Uterus (tissue), 4 donors: ENCODE results near the gene CD80. TPM values are rescaled to one million over a fixed set of nuclear protein-coding genes. Genes with fewer than 3 reads are reported as not detected.

Experiments
- DNase-seq, 2 donors: peaks; one replicate each; pipeline ENCODE4 v3.0.0-alpha.2; 2019 to 2020
- H3K27ac ChIP-seq, 2 donors: fragments of 200-600 bp; sonication (generic); 1 replicate in 1 of 2; 2 replicates in 1 of 2; pipeline ENCODE4 v1.5.1; 2016 to 2018
- H3K27me3 ChIP-seq, 2 donors: fragments of 200-600 bp; sonication (generic); one replicate each; pipeline ENCODE4 v1.5.1; 2018 to 2019; ENCODE audit warnings: control low read depth in 1 of 2
- H3K36me3 ChIP-seq, 2 donors: fragments of 200-600 bp; sonication (generic); one replicate each; pipeline ENCODE4 v1.5.1; 2019; ENCODE audit warnings: control low read depth in 1 of 2
- H3K4me1 ChIP-seq, 2 donors: fragments of 200-600 bp; sonication (generic); one replicate each; pipeline ENCODE4 v1.5.1; 2018 to 2019; ENCODE audit warnings: control low read depth in 1 of 2
- H3K4me3 ChIP-seq, 2 donors: fragments of 200-600 bp; sonication (generic); 1 replicate in 1 of 2; 2 replicates in 1 of 2; pipeline ENCODE4 v1.5.1; 2018 to 2019; ENCODE audit warnings: mild to moderate bottlenecking in 1 of 2
- H3K9me3 ChIP-seq, 2 donors: fragments of 200-600 bp; sonication (generic); one replicate each; pipeline ENCODE4 v1.5.1; 2019; ENCODE audit warnings: control low read depth in 1 of 2
- CTCF ChIP-seq, 4 experiments: fragments of 200-600 bp in 2 of 4; fragments of 450-650 bp in 2 of 4; sonication (generic) in 2 of 4; IDR thresholded peaks; one replicate each; pipeline ENCODE4 v1.5.1; 2016 to 2019; ENCODE audit warnings: antibody characterized with exemption in 4 of 4, mild to moderate bottlenecking in 2 of 4, moderate library complexity in 1 of 4
- POLR2A ChIP-seq, 2 donors: fragments of 450-650 bp; IDR thresholded peaks; one replicate each; pipeline ENCODE4 v1.6.1; 2016; ENCODE audit warnings: antibody characterized with exemption in 2 of 2, mild to moderate bottlenecking in 1 of 2, moderate library complexity in 1 of 2
- intact Hi-C: fragments of 100-400 bp; cut with DNase I; formaldehyde crosslinking; loops from one replicate; pipeline ENCODE4 v1.15.1; 2023; ENCODE audit warnings: low total_unique reads
- total RNA-seq, 4 donors: library from RNA; depleted of rRNA in 3 of 4; stranded (reverse); fragments of >200 nt in 3 of 4; gene quantifications; one replicate each; pipeline versions ENCODE4 v1.1.0 to v1.2.4, GENCODE V29; 2014 to 2023
- donor health status: DM: yes; HTN: yes; CAD: no.

Gene CD80
- total RNA-seq, 4 donors from 2014 or later, result 0.14 to 2.9 (median 1.1) TPM; not detected in 1

GRCh38 chr3:119589102-119589773, 29.8 kb upstream of the CD80 start:
- Histone ChIP-seq H3K9me3 (no peaks in the 10 kb centered on the region), H3K27me3 (no peaks in the 10 kb centered on the region), H3K4me1 (no peaks in the 10 kb centered on the region), H3K4me3 (no peak overlapping the region), H3K36me3 (no peaks in the 10 kb centered on the region), H3K27ac (no peak overlapping the region)
- intact Hi-C loops, result no loop called here
- TF ChIP-seq CTCF (IDR thresholded peaks at IDR 0.05) (no peak), POLR2A (IDR thresholded peaks at IDR 0.05) (no peak)
- no peak for DNase-seq

- Histone ChIP-seq H3K27ac (no peak overlapping the region), H3K27me3 (no peaks in the 10 kb centered on the region), H3K4me1 (no peaks in the 10 kb centered on the region), H3K36me3 (no peaks in the 10 kb centered on the region), H3K4me3 (no peak overlapping the region), H3K9me3 (no peaks in the 10 kb centered on the region)
- intact Hi-C loops, result no loop called here
- no peak for TF ChIP-seq CTCF (IDR thresholded peaks at IDR 0.05)
- TF ChIP-seq POLR2A (IDR thresholded peaks at IDR 0.05), result no peak
- DNase-seq, result no peak
These were observed 28.7 kb upstream of the CD80 start for GRCh38 chr3:119588112-119588511.

- no peak overlapping the region for H3K27ac ChIP-seq
- H3K4me3 ChIP-seq, result no peak overlapping the region
- H3K27me3 ChIP-seq, result no peaks in the 10 kb centered on the region
- intact Hi-C loops, result no loop called here
- no peaks in the 10 kb centered on the region for H3K4me1 ChIP-seq
- TF ChIP-seq POLR2A (IDR thresholded peaks at IDR 0.05), result no peak
- no peak for TF ChIP-seq CTCF (IDR thresholded peaks at IDR 0.05)
- no peaks in the 10 kb centered on the region for H3K36me3 ChIP-seq
- H3K9me3 ChIP-seq, result no peaks in the 10 kb centered on the region
- DNase-seq, result no peak
These were observed 27.3 kb upstream of the CD80 start for GRCh38 chr3:119586733-119587172.

- Histone ChIP-seq H3K4me3 (no peak overlapping the region), H3K4me1 (no peaks in the 10 kb centered on the region), H3K9me3 (no peaks in the 10 kb centered on the region), H3K27ac (no peak overlapping the region), H3K36me3 (no peaks in the 10 kb centered on the region), H3K27me3 (no peaks in the 10 kb centered on the region)
- intact Hi-C loops, result no loop called here
- DNase-seq, result no peak
- TF ChIP-seq POLR2A (IDR thresholded peaks at IDR 0.05) (no peak), CTCF (IDR thresholded peaks at IDR 0.05) (no peak)
These were observed 26.6 kb upstream of the CD80 start for GRCh38 chr3:119585856-119586570.

GRCh38 chr3:119585208-119585607, 25.8 kb upstream of the CD80 start:
- no peaks in the 10 kb centered on the region for H3K27me3 ChIP-seq

More at GRCh38 chr3:119585208-119585607, 25.8 kb upstream of the CD80 start:
- H3K36me3 ChIP-seq, result no peaks in the 10 kb centered on the region
- H3K27ac ChIP-seq, result no peak overlapping the region
- no peak for DNase-seq
- H3K9me3 ChIP-seq, result no peaks in the 10 kb centered on the region
- intact Hi-C loops, result no loop called here
- TF ChIP-seq POLR2A (IDR thresholded peaks at IDR 0.05) (no peak), CTCF (IDR thresholded peaks at IDR 0.05) (no peak)
- H3K4me1 ChIP-seq, result no peaks in the 10 kb centered on the region
- H3K4me3 ChIP-seq, result no peak overlapping the region
